HepG2 (cell line): Measurements from ENCODE around the gene ZNF575. TPM values are rescaled to one million over a fixed set of nuclear protein-coding genes. Genes with fewer than 3 reads are reported as not detected.

ENCODE experiments used
- ATAC-seq: fragments of 200-7000 bp; cut with Tn5 transposase; 3 replicates; pipeline ENCODE4 v1.9.1; 2020; ENCODE audit warnings: mild to moderate bottlenecking, moderate library complexity
- BruUV-seq: library from RNA; stranded (reverse); fragments of 400-500 nt; replicated peaks from 2 replicates; lab custom pipeline; 2021; lab: Mats Ljungman, UMichigan
- CTCF ChIA-PET: fragments of 300-600 bp; formaldehyde crosslinking; extraction: SDS; loops from one replicate; lab custom pipeline; 2021; ENCODE audit warnings: low total read pairs, inconsistent platforms, low intra/inter-chr PET ratio; lab: Yijun Ruan, JAX
- POLR2A ChIA-PET: fragments of 350-600 bp; sonication (Branson Sonifier 250); formaldehyde crosslinking; loops from one replicate; lab custom pipeline; 2020; ENCODE audit warnings: antibody characterized with exemption, inconsistent platforms; lab: Yijun Ruan, JAX
- DNase-seq: peaks from one replicate; pipeline ENCODE4 v3.0.0-alpha.2; 2015; ENCODE audit warnings: low spot score
- FAIRE-seq: peaks from 3 replicates; lab custom pipeline; 2011; peaks lifted over from hg19 to GRCh38; lab: Jason Lieb, UNC
- H2AFZ ChIP-seq: one replicate; pipeline ENCODE4 v1.6.1; 2011; ENCODE audit warnings: low read length, inconsistent platforms
- H3K27ac ChIP-seq: fragments of 300-600 bp; 3 replicates; pipeline ENCODE4 v1.8.0; 2011; ENCODE audit warnings: mixed run types, mild to moderate bottlenecking, mixed read lengths, low read length, inconsistent platforms; ENCODE audit not compliant: insufficient read depth; ENCODE audit errors: extremely low read length
- H3K27me3 ChIP-seq, 2 experiments: fragments of 200-600 bp in 1 of 2; 2 replicates in 1 of 2; 3 replicates in 1 of 2; pipeline versions ENCODE4 v1.6.0 to v1.8.0; 2011; ENCODE audit warnings: low read length in 2 of 2, mild to moderate bottlenecking in 2 of 2, moderate library complexity in 2 of 2, inconsistent platforms in 1 of 2; ENCODE audit not compliant: insufficient read depth in 2 of 2, control insufficient read depth in 1 of 2
- H3K36me3 ChIP-seq, 2 experiments: fragments of 200-600 bp in 1 of 2; replicated peaks in 1 of 2; 2 replicates in 1 of 2; 3 replicates in 1 of 2; pipeline versions ENCODE4 v1.5.1 to v1.8.0; 2011; ENCODE audit warnings: low read length in 2 of 2, inconsistent platforms in 1 of 2; ENCODE audit not compliant: insufficient read depth in 2 of 2, control insufficient read depth in 1 of 2
- H3K4me1 ChIP-seq: 2 replicates; pipeline ENCODE4 v1.5.1; 2012; ENCODE audit warnings: low read length, inconsistent platforms; ENCODE audit not compliant: insufficient read depth
- H3K4me2 ChIP-seq: 2 replicates; pipeline ENCODE4 v1.6.0; 2011; ENCODE audit warnings: low read depth, low read length, inconsistent platforms
- H3K4me3 ChIP-seq, 3 experiments: fragments of 200-600 bp in 1 of 3; sonication (generic), shearing (Covaris generic) in 1 of 3; replicated peaks in 1 of 3; 2 replicates each; pipeline ENCODE4 v1.5.1; 2011 to 2016; ENCODE audit warnings: low read length in 3 of 3, inconsistent platforms in 2 of 3, low read depth in 2 of 3, mild to moderate bottlenecking in 2 of 3, control low read depth in 1 of 3, mixed read lengths in 1 of 3; ENCODE audit not compliant: insufficient read depth in 1 of 3
- H3K79me2 ChIP-seq: one replicate; pipeline ENCODE4 v1.6.1; 2011; ENCODE audit warnings: low read length, inconsistent platforms; ENCODE audit not compliant: insufficient read depth
- H3K9ac ChIP-seq: 2 replicates; pipeline ENCODE4 v1.6.0; 2011; ENCODE audit warnings: mild to moderate bottlenecking, low read depth, low read length, inconsistent platforms; ENCODE audit not compliant: insufficient read depth
- H3K9me3 ChIP-seq: 2 replicates; pipeline ENCODE4 v1.5.1; 2012; ENCODE audit warnings: mild to moderate bottlenecking, low read length
- H4K20me1 ChIP-seq: 2 replicates; pipeline ENCODE4 v1.6.0; 2011; ENCODE audit warnings: inconsistent platforms, mild to moderate bottlenecking, low read length, moderate library complexity; ENCODE audit not compliant: insufficient read depth
- AKAP8 ChIP-seq: sonication (generic); formaldehyde crosslinking; IDR thresholded peaks from 2 replicates; pipeline ENCODE4 v1.5.1; 2020; ENCODE audit warnings: mild to moderate bottlenecking, missing genetic modification reagents
- GMEB2 ChIP-seq: IDR thresholded peaks from 2 replicates; pipeline ENCODE4 v1.6.1; 2016; ENCODE audit warnings: missing biosample characterization, missing genetic modification reagents, low read depth
- HOXA3 ChIP-seq: sonication (generic); formaldehyde crosslinking; IDR thresholded peaks from 2 replicates; pipeline ENCODE4 v1.5.0; 2020; ENCODE audit warnings: missing genetic modification reagents
- JUND ChIP-seq: sonication (generic); formaldehyde crosslinking; IDR thresholded peaks from 2 replicates; pipeline ENCODE4 v1.8.0; 2022; ENCODE audit warnings: mild to moderate bottlenecking, missing genetic modification reagents
- PAX8 ChIP-seq: sonication (generic); formaldehyde crosslinking; IDR thresholded peaks from 2 replicates; pipeline ENCODE4 v1.8.0; 2022; ENCODE audit warnings: mild to moderate bottlenecking, missing genetic modification reagents, borderline replicate concordance
- THAP11 ChIP-seq: IDR thresholded peaks from 2 replicates; pipeline ENCODE4 v1.6.1; 2016; ENCODE audit warnings: missing biosample characterization, missing genetic modification reagents
- ZMAT5 ChIP-seq: sonication (generic); formaldehyde crosslinking; IDR thresholded peaks from 2 replicates; pipeline ENCODE4 v1.5.0; 2020; ENCODE audit warnings: mild to moderate bottlenecking, low read depth, missing genetic modification reagents, borderline replicate concordance
- ZNF414 ChIP-seq: sonication (generic); formaldehyde crosslinking; IDR thresholded peaks from 2 replicates; pipeline ENCODE4 v1.5.0; 2020; ENCODE audit warnings: missing genetic modification reagents
- ZNF44 ChIP-seq: sonication (generic); formaldehyde crosslinking; IDR thresholded peaks from 2 replicates; pipeline ENCODE4 v1.5.1; 2020; ENCODE audit warnings: mild to moderate bottlenecking, missing genetic modification reagents
- ZNF577 ChIP-seq: sonication (generic); formaldehyde crosslinking; IDR thresholded peaks from 2 replicates; pipeline ENCODE4 v1.4.0; 2020; ENCODE audit warnings: mild to moderate bottlenecking, low read depth, missing genetic modification reagents, borderline replicate concordance
- ZNF607 ChIP-seq: sonication (generic); formaldehyde crosslinking; IDR thresholded peaks from 2 replicates; pipeline ENCODE4 v1.5.1; 2020; ENCODE audit warnings: missing genetic modification reagents, mild to moderate bottlenecking, borderline replicate concordance
- ZNF619 ChIP-seq: sonication (generic); formaldehyde crosslinking; IDR thresholded peaks from 2 replicates; pipeline ENCODE4 v1.4.0; 2020; ENCODE audit warnings: mild to moderate bottlenecking, missing genetic modification reagents
- ZNF678 ChIP-seq: sonication (generic); formaldehyde crosslinking; IDR thresholded peaks from 2 replicates; pipeline ENCODE4 v1.4.0; 2020; ENCODE audit warnings: mild to moderate bottlenecking, missing genetic modification reagents
- WGBS: methylation state at CpG from one replicate; pipeline ENCODE4 v1.1.6; 2017; ENCODE audit warnings: low lambda C conversion rate; 5-methylcytosine and 5-hydroxymethylcytosine counted together
- in situ Hi-C: cut with HindIII; loops from 2 replicates; pipeline ENCODE4 v1.10.0; 2017; ENCODE audit warnings: low pct_unique_long_range_greater_than_20kb; ENCODE audit not compliant: extremely low pct_ligation_motif_present
- intact Hi-C: fragments of 100-400 bp; cut with micrococcal nuclease; formaldehyde crosslinking; loops from one replicate; pipeline ENCODE4 v1.10.0; 2022; ENCODE audit not compliant: unreplicated experiment
- polyA plus RNA-seq, 8 experiments: library from polyadenylated mRNA; depleted of rRNA in 3 of 8; stranded (reverse) in 7 of 8; unstranded in 1 of 8; fragments of >200 nt; fragmentation: Illumina TruSeq in 4 of 8; extraction: Trizol in 4 of 8; gene quantifications; 2 replicates each; pipeline versions ENCODE4 v1.2.1 to v1.2.3, GENCODE V29; 2011 to 2016; ENCODE audit warnings: low read depth in 4 of 8, missing spikeins in 1 of 8, mixed read lengths in 1 of 8; ENCODE audit not compliant: insufficient read depth in 1 of 8
- total RNA-seq, 5 experiments: library from RNA; depleted of rRNA; stranded (reverse); fragments of >200 nt; fragmentation: Illumina TruSeq; extraction: Trizol; gene quantifications; 2 replicates each; pipeline ENCODE4 v1.2.3, GENCODE V29; 2016; ENCODE audit warnings: low read depth in 1 of 5
- TF ChIP-seq, protein P1 (sequence below): IDR thresholded peaks from 2 replicates; pipeline ENCODE4 v1.6.1; 2016

ZNF575 gene
- total and polyA plus RNA-seq, 2 of the 13 experiments (the other 11 are each of a cell fraction or from before 2014, with no cell fraction given) = 0.17 to 0.27 TPM

- TF ChIP-seq GMEB2 = no peak
Measured at GRCh38 chr19:43562226-43562697, 29.3 kb downstream of the ZNF575 start (continued).

GRCh38 chr19:43562698-43563241 lies 29.8 kb downstream of the ZNF575 start:
- H3K79me2 ChIP-seq = no peaks in the 10 kb centered on the region
- BruUV-seq = no TSS peak
- H3K9ac ChIP-seq = no peak overlapping the region
- H3K4me1 ChIP-seq = no peaks in the 10 kb centered on the region
- no peak overlapping the region for H3K4me2 ChIP-seq
- H3K4me3 ChIP-seq = no peak overlapping the region
- no peak overlapping the region for H3K27ac ChIP-seq
- H3K9me3 ChIP-seq = no peaks in the 10 kb centered on the region
- intact Hi-C loops (no loop called here), in situ Hi-C loops (no loop called here)
- H3K36me3 ChIP-seq = peaks cover 1 to 24% of the 10 kb centered on the region in 2 experiments; a peak in 3 of 5 replicates
- DNase-seq (no peak), ATAC-seq (no peak), FAIRE-seq (no peak)
- H4K20me1 ChIP-seq = no peaks in the 10 kb centered on the region
- WGBS = 86% methylated on average over 7 of the region's 14 CpGs
- ChIA-PET POLR2A (no interaction called here), CTCF (no interaction called here)
- H2AFZ ChIP-seq = no peak overlapping the region
- no peaks in the 10 kb centered on the region for H3K27me3 ChIP-seq
- TF ChIP-seq ZNF678 (CRISPR knock-in tag) (no peak), THAP11 (CRISPR knock-in tag) (no peak), HOXA3 (CRISPR knock-in tag) (no peak), ZNF414 (CRISPR knock-in tag) (no peak), JUND (CRISPR knock-in tag) (no peak), ZNF577 (CRISPR knock-in tag) (no peak), ZMAT5 (CRISPR knock-in tag) (no peak), AKAP8 (no peak), ZNF619 (no peak), PAX8 (CRISPR knock-in tag) (no peak), ZNF44 (CRISPR knock-in tag) (no peak), ZNF607 (CRISPR knock-in tag) (no peak)
- TF ChIP-seq, protein P1, sequence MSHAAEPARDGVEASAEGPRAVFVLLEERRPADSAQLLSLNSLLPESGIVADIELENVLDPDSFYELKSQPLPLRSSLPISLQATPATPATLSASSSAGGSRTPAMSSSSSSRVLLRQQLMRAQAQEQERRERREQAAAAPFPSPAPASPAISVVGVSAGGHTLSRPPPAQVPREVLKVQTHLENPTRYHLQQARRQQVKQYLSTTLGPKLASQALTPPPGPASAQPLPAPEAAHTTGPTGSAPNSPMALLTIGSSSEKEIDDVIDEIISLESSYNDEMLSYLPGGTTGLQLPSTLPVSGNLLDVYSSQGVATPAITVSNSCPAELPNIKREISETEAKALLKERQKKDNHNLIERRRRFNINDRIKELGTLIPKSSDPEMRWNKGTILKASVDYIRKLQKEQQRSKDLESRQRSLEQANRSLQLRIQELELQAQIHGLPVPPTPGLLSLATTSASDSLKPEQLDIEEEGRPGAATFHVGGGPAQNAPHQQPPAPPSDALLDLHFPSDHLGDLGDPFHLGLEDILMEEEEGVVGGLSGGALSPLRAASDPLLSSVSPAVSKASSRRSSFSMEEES = no peak
